Eye (tissue), 1 donor: ENCODE measurements around the gene ARV1.
"Not testable (repeated sequence)": the region's sequence is repeated elsewhere in the genome, so short reads cannot be mapped to it uniquely, and the experiment has no call there.

Experiments used
- DNase-seq: peaks from one replicate; pipeline ENCODE4 v3.0.0-alpha.2; 2015

The ARV1 gene

DNA sequence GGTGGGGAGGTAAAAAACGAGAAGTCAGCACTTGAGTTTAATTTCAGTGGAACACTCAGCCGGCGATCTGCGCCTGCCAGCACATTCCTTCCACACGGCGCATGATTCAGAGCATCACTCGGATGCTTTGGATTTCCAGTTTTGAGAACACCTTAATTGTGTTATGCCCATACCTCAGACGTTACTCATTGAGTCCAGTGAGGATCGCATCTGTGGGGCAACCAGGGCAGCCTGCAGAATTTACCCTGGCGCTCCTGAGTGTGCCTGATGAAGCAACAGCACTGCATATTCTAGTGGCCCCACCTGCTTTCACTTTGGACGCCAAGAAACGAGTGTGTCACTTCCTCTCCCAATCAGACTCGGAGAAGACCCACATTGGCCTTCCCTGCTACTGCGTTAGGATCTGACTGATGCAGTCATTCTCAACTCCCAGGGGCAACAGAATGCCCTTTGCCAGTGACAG lies 41.3 kb downstream of the ARV1 start:
- DNase-seq, result peak; percentile 9

DNA sequence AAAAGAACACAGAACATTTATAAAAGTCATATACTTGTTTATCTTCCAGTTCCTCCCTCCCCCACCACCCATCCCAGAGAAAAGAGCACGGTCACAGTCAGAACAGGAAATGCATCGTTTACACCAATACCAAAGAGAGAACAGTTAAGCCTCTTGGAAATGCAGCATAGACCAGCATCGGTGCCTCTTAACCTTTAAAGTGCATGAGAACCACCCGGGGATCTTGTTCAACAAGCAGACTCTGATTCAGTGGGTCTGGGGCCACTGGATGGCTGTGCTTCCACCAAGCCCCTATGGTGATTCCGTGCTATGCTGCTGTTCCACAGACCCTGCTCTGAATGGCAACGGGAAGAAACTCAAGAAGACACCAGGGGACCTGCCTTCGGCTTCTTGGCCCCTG lies 41.9 kb downstream of the ARV1 start:
- no peak for DNase-seq

DNA sequence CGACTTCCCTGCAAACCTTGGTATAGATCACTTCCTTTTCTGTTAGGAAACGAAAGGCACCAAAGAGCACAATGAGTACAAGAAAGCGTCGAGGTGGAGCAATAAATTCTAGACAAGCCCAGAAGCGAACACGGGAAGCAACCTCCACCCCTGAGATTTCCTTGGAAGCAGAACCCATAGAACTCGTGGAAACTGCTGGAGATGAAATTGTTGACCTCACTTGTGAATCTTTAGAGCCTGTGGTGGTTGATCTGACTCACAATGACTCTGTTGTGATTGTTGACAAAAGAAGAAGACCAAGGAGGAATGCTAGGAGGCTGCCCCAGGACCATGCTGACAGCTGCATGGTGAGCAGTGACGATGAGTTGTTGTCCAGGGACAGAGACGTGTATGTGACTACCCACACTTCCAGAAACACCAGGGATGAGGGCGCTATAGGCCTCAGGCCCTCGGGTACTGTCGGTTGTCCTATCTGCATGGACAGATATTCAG lies 42.7 kb downstream of the ARV1 start:
- DNase-seq, result no peak

DNA sequence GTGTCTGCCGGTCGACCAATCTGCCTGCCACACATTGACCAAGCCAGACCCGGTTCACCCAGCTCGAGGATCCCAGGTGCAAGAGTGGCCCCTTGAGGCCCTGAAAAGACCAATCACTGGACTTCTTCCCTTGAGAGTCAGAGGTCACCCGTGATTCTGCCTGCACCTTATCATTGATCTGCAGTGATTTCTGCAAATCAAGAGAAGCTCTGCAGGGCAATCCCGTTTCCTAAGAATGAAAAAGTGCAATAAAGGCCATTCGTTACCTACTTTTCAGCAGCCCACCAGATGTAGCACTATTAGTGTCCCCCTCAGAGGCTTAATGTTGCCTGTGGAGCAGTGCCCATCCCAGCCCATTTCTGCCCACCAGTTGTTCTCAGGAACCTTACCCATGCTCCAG lies 43.6 kb downstream of the ARV1 start:
- not testable (repeated sequence) for DNase-seq

DNA sequence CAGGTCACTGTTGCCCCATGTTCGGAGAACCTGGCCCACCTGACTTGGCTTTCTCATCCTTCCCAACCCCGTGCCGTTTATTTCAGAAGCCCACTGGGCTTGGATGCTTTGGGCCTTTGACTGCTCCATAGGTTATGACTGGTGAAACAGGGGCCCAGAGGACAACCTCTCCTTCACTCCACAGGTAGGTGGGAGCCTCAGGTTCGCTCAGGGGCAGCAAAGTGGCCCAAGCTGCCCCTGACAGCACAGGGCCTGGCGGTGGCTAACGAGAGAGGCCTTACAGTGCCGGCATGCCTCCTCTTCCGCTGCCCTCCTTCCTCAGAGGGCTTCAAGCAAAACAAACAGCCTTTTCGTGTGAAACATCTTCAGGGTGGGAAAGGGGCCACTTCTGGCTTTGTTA lies 44.3 kb downstream of the ARV1 start:
- DNase-seq, result no peak

DNA sequence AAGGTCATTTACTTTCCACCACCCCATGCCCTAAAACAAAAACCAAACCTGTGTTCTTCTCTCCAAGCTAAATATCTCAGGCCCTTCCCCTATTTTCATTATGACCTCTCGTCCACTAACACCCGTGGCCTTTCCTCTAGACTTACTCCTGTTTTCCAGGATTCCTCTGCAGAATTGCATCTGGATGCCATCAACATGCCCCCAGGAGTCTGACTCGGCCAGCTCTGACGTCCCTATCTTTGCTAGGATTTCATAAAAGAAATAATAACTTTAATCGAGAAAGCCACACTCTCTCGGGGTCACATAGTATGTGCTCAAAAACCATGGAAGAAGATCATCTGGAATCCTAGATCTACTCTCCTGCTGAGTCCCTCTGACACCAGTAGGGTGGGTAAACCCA lies 47.7 kb downstream of the ARV1 start:
- DNase-seq, result no peak

DNA sequence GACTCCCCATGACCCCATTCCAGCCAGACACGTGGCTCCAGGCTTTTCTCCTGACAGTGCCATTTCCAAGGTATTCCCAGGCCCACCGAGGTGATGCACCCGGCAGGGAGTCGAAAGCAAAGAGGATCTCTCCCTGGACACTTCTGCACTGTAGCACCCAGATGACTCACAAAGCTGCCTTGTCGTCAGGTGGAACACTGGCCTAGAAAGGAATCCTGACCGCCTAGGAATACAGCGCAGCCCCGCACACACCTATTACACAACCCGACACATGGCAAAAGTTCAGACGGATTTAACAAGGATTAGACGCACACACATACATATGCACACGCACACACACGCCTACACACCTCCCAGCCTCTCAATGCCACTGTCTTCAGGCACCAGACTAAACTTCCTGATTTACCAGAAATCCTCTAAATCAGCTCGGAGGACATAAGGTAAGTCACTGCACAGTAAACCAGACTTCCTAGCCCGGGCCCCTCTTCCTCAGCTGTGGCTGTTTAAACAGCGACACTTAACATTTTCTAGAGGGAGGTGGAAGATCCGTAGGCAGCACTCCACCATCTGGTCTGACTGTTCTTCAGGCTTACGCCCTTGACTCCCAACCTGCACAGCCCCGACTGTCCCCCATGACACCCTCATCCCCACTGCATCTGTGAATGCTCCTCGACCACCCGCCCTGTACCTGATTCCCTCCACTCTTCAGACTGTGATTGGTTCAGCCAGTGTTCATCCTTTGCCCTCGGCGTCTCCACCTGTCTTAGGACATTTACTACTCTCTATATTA lies 48.4 kb downstream of the ARV1 start:
- no peak for DNase-seq

DNA sequence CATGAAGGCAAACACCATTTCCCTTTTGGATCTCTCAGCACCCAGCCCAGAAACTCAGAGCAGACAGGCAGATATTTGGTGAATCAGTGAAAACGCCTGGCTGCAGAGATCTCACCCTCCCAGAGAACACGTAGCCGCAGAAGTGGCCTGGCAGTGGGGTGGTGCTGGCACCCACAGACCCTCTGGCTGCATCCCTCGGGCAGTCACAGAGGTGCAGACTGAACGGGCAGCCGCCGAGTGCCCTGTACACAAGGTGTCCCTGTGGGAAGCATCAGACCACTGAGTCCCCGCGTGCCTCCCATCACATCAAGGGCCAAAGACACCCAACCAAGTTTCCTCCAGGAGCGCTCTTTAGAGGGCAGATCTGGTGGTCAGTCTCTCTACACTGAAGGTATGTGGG lies 49.1 kb downstream of the ARV1 start:
- DNase-seq, result no peak

DNA sequence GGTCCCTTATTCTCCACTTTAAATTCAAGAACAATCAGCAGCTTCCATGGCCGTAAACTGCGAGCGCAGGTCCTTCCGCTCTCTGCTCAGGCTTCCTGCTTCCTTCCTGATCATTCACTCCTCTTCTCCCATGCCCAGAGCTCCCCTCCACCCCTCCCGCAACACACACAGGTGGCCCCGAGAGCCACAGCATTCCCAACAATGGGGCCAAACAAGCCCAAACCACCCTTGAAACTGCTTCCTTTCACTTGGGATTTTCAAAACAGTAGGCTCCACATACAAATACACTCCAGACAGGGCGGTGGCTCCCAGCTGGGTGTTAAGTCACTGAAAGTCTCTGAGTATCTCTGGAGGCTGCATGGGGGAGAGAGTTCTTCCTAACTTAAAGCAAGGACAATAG lies 49.8 kb downstream of the ARV1 start:
- DNase-seq, result no peak

DNA sequence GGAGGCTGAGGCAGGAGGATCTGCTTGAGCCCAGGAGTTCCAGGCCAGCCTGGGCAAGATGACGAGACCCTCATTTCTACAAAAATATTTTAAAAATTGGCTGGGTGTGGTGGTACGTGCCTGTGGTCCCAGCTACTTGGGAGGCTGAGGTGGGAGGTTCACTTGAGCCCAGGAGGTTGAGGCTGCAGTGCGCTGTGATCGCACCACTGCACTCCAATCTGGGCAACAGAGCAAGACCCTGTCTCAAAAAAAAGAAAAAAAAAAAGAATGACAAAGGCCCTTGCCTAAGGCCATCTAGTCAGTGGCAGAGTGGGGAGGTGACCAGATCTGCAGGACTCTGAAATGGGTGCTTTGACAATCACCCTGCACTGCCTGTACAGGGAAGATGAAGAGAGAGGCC lies 50.4 kb downstream of the ARV1 start:
- not testable (repeated sequence) for DNase-seq

DNA sequence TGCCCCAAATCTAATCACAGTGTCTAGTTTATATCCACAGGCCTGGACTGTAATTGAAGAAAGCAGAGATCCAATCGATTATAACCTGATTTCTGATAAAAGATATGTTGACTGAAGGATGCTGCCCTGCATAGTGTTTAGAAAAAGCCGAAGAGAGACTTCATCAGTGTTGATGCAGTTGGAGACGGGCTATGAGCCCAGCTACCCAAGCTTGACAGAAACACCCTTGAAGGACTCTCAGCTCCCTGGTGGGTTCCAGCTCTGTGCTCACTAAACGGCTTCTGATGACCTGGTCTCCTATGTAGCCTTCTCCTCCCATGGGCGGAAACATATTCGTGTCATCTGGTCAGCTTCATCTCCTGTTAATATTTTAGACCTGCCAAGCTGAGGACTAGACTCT lies 50.9 kb downstream of the ARV1 start:
- no peak for DNase-seq

DNA sequence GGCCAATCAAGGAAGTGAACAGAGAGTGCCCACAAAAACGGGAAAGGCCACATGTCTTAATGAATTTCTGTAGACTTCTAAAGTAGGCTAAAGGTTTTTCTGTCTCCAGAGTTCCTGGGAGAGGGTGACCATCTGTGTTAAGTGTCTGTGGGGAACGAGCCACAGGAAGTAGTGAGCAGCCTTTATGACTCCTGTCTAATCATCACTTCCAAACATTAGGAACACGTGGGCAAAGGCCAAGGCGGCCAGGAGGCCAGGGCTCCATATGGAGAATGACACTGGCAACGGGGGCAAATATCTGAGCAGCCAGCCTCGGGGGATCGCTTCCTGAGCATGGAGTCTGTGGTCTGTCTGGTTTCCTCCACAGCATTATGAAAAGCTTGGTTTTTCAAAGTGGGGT lies 54.1 kb downstream of the ARV1 start:
- DNase-seq, result no peak

DNA sequence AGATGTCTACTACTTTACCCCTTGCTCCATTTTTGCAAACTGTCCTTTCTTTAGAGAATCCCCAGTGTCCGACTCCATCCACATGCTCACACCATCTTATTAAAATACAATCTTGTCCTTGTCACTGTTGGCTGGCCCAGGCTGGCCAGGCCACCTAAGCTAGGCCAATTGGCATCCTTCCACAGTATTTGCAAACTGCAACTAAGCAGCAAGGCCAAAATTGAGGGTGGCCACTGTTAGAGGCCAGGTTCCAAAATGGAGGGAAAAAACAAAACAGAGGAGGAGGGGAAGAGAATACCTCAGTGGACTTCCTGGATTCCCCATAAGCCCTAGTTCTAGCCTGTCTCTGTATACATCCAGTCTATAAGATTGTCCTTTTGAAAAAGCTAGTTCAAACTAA lies 56.9 kb downstream of the ARV1 start:
- DNase-seq, result no peak

DNA sequence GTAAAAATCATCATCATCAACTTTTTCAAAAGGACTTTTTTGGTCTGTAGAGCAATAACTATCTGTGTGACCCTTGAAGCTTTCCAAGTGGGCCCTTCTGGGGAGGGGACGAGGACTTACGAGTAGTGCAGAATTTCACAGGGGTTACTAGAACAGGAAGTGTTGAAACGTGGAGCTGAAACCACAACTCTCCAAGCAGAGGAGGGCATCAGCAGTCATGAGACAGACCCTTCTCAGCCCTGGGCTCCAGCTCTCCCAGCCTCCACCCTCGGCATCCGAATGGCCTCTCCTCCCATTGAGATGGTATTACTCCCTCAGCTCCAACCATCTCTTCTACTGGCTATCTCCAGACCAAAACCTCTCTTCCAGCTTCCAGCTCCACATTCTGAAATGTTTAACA lies 57.5 kb downstream of the ARV1 start:
- DNase-seq, result no peak

DNA sequence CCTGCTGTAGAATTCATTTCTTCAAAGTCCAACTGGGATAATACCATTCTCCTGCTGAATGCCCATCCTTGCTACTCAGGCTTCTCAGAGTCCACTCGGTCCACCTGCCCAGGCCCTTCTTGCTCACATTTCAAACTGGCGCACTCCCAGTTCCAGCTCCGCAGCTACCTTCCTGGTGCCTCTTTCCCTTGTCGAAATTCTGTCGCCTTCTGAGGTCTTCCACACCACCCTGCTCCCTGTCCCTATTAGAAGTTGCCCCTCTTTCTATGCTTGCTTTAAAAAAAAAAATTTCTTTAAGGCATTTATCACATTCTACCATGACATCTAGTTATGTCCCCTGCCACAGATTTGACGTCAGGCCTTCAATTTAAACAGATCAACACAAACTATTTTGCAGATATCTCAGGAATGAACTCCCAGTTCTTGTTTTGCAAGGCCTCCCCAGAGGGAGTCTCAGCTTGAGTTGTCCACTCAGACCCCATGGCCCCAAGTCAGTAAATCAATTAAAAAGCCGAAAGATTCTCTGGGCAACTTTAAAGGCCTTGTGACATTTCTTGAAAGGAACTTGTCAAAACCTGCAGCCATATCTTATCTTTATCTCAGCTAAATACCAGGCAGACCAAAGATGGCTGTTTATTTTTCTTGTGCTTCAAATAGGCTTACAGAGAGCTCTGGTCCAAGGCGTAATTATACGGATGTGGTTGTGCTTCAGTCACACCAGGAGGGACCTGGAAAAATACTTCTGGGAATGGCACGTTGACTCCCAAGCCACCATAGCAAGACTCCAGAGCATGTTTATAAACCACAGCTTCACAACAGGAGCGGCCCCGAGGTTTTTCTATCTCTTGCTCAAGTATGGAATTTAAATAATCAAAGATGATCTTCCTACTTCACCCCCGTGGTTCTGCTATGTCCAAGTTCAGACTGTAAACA lies 59.0 kb downstream of the ARV1 start:
- DNase-seq, result no peak

DNA sequence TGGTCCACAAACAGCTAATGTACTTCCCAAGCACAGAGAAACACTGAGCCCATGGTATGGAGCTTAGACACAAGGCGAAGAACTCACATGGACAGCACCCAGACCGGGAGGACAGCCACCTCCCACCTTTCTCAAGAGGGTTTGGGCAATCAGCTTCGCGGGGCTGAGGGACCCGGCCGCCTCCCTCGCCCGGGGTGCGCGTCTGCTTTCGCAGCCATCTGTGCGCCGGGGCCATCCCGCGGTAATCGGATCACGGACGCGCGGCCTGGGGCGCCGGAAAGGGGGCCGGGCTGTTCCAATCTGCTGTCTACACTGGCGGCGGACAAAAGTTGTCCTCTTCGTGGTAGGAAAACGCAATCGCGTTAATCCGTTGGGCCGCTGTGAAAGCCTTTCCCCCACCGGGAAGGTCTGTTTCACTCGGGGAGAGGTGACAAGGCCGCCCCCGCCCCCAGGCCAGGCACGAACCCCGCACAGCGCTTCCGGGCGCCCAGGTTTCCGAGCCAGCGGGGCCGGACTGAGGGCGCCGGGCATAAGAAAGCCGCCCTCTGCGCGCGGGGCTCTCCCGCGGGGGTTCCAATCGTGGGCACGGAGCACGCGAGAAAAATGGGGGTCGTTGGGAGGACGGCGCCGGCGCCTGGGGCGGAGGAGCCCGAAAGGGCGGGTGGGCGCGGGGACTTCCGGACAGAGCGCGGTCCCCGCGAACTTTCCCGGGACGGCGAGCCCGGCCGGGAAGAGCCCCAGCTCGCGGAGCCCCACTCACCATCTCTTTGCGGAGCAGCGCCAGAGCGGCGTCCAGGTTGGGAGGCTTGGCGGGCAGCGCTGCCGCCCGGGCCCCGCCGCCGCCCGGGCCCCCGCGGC lies 60.5 kb downstream of the ARV1 start:
- DNase-seq, result peak; percentile 75

DNA sequence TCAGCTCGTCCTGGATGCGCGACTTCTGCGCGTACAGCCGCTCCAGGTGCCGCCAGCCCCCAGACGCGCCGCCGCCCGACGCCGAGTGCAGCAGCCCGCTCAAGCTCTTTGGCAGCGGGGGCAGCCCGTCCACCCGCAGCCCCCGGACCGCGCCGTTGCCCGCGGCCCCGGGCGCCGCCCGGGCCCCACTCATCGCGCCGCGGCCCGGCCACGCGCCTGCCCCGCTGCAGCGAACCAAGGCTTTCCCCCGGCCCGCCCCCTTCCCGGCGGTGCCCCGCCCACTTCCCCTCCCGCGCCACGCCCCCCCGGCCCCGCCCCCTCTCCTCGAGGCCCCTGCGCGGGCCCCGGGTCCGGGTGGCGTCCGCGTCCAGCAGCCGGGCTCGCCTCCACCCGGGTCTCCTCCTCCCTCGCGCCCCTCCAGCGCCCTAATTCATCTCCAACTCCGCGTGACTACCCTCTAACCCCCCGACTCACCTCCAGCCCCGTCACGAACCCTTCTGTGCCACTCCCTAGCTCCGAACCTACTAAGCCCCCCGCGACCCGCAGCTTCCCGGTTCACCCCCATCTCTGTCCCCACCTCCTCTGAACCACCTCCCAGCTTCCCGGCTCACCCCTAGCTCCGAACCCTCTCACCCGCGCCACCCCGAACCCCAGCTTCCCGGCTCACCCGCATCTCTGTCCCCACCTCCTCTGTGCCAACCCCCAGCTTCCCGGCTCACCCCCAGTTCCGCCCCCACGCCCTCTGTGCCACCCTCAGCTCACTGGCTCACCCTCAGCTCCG lies 61.3 kb downstream of the ARV1 start, which contains the start of gene FAM89A:
Gene FAM89A, minus strand, starts transcription at position 236 of the 781 bp plus-strand sequence. Its CDS starts 43 bp downstream, at position 193.
- DNase-seq, result peak; percentile 71

DNA sequence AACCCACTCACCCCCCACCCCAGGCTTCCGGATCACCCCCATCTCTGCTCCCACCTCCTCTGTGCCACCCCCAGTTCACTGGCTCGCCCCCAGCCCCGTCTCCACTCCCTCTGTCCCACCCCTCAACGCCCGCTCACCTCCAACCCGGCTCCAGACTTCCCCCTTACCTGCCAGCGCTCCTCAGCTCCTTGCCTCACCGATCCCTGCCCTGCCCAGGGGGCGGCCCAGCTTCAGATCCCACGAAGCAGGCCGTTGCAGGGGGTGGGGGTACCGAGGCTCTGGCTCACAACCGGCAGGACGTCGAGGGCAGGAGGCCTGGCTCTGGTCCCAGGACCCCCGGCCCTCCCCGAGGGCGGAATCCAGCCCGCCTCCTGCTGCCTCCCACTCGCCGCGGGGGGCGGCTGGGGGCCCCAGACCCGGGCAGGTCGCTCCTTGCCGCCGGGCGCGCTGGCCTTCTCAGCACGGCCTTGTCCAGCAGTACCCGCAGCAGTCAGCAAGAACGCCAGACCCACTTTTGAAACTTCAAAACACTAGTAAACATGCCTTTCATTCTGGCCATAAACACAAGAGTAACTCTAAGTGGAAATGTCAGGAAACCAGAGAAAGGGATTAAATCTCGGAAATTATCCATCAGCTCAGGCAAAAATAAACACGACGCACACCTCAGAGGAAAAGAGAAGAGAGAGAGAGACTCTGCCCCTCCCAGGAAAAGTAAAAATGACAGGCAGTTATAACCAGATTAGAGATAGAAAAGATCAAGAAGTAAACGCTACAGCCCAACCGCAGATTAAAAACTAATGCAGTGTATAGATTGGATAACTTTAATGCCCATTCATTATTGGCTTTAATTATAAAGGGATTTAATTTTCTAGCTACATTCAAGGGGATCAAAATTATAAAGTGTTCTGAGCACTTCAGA lies 62.2 kb downstream of the ARV1 start:
- DNase-seq, result peak; percentile 44

DNA sequence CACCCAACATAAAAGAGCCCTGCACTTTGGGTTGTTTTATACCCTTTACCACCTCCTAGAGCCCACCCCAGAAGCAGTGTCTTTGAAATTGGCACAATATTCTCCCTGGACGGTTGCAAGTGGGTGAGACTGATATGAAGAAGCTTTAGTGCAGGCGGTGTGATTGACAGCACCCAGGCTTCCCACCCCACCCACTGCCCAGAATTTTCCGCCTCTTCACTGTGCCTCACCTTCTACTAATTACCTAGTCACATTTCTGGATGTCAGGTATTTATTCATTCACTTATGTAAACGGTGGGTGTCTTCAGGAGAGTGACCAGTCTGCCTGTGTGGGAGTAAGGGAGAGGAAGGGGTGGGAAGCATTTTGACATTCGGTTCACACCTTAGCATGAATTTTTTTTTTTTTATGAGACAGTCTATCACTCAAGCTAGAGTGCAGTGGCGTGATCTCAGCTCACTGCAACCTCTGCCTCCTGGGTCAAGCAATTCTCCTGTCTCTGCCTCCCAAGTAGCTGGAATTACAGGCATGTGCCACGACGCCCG lies 62.9 kb downstream of the ARV1 start:
- DNase-seq, result no peak

DNA sequence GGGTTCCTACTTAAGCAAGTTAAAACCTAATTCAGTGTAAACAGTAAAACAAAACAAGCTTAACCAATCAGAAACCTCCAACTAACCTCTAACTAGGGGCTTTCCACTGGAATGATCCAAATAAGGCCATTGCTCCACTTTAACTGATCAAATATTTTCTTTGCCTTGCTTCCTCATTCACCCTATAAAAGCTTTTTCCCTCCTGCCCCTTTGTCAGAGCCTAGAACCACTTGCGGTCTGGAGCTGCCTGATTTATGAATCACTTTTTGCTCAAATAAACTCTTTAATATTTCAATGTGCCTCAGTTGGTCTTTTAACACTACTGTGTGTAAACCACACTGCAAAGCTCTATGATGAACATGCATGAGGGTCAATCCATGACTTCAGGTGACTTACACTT lies 65.7 kb downstream of the ARV1 start:
- DNase-seq, result no peak
